Measurements from ENCODE around the gene JARID2.

- TF ChIP-seq, protein P1, sequence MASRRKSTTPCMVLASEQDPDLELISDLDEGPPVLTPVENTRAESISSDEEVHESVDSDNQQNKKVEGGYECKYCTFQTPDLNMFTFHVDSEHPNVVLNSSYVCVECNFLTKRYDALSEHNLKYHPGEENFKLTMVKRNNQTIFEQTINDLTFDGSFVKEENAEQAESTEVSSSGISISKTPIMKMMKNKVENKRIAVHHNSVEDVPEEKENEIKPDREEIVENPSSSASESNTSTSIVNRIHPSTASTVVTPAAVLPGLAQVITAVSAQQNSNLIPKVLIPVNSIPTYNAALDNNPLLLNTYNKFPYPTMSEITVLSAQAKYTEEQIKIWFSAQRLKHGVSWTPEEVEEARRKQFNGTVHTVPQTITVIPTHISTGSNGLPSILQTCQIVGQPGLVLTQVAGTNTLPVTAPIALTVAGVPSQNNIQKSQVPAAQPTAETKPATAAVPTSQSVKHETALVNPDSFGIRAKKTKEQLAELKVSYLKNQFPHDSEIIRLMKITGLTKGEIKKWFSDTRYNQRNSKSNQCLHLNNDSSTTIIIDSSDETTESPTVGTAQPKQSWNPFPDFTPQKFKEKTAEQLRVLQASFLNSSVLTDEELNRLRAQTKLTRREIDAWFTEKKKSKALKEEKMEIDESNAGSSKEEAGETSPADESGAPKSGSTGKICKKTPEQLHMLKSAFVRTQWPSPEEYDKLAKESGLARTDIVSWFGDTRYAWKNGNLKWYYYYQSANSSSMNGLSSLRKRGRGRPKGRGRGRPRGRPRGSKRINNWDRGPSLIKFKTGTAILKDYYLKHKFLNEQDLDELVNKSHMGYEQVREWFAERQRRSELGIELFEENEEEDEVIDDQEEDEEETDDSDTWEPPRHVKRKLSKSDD (CRISPR knock-in tag; IDR thresholded peaks at IDR 0.05; ENCODE audit: low read depth), result no peak
- TF ChIP-seq ARHGAP35 (CRISPR knock-in tag; IDR thresholded peaks at IDR 0.05; ENCODE audit: borderline replicate concordance), result no peak
- TF ChIP-seq POLR2AphosphoS5 (IDR thresholded peaks at IDR 0.05; ENCODE audit: low read depth, low read length), result no peak
- TF ChIP-seq ZNF234 (CRISPR knock-in tag; conservative IDR thresholded peaks at IDR 0.05), result no peak
- no peak for TF ChIP-seq KDM5B (CRISPR knock-in tag; IDR thresholded peaks at IDR 0.05; ENCODE audit: borderline replicate concordance)
- no peak for TF ChIP-seq GATAD1 (CRISPR knock-in tag; IDR thresholded peaks at IDR 0.05)
- TF ChIP-seq, protein P2, sequence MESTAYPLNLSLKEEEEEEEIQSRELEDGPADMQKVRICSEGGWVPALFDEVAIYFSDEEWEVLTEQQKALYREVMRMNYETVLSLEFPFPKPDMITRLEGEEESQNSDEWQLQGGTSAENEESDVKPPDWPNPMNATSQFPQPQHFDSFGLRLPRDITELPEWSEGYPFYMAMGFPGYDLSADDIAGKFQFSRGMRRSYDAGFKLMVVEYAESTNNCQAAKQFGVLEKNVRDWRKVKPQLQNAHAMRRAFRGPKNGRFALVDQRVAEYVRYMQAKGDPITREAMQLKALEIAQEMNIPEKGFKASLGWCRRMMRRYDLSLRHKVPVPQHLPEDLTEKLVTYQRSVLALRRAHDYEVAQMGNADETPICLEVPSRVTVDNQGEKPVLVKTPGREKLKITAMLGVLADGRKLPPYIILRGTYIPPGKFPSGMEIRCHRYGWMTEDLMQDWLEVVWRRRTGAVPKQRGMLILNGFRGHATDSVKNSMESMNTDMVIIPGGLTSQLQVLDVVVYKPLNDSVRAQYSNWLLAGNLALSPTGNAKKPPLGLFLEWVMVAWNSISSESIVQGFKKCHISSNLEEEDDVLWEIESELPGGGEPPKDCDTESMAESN (CRISPR knock-in tag; conservative IDR thresholded peaks at IDR 0.05), result no peak
- no peak for TF ChIP-seq HNRNPUL1 (IDR thresholded peaks at IDR 0.05; ENCODE audit: low read depth, low read length)
- no peak for TF ChIP-seq RBM22 (optimal IDR thresholded peaks at IDR 0.05; ENCODE audit: low read length)
- no peak for TF ChIP-seq KDM6A (CRISPR knock-in tag; IDR thresholded peaks at IDR 0.05; ENCODE audit: low read depth)
- no peak for TF ChIP-seq ZNF274 (CRISPR knock-in tag; IDR thresholded peaks at IDR 0.05)
- TF ChIP-seq BCL6 (CRISPR knock-in tag; IDR thresholded peaks at IDR 0.05), result no peak
- no peak for TF ChIP-seq TFE3 (CRISPR knock-in tag; IDR thresholded peaks at IDR 0.05)
- no peak for TF ChIP-seq ARNT (IDR thresholded peaks at IDR 0.05)
Measured at GRCh38 chr6:15434823-15435380, 189.0 kb downstream of the JARID2 start.

Data from HepG2 (cell line).